Measurements from ENCODE around the gene RTKN. TPM values are rescaled to one million over a fixed set of nuclear protein-coding genes. Genes with fewer than 3 reads are reported as not detected.

The RTKN gene
- total RNA-seq, 1 experiment from 2014 or later: 94.0 TPM

- POLR2A ChIA-PET: interaction anchor here (1.6 kb wide), 1 partner anchor 13 kb away, joined by 3 read pairs; no protein-coding TSS in a partner anchor
- H3K36me3 ChIP-seq (ENCODE audit: control insufficient read depth in 1 of 2, insufficient read depth in 2 of 2, low read length in 2 of 2): peaks cover 43 to 59% of the 10 kb centered on the region in 2 experiments
These were observed 14.2 kb downstream of the RTKN start for GRCh38 chr2:74427551-74427950.

More at GRCh38 chr2:74427551-74427950, 14.2 kb downstream of the RTKN start:
- Histone ChIP-seq H2AFZ (ENCODE audit: low read depth, low read length, poor library complexity, severe bottlenecking) (no peak overlapping the region), H3K9ac (ENCODE audit: low read length) (no peak overlapping the region), H3K9me2 (ENCODE audit: insufficient read depth) (no peaks in the 10 kb centered on the region), H3K9me3 (ENCODE audit: control insufficient read depth in 1 of 2, insufficient read depth in 1 of 2, low read depth in 1 of 2, low read length in 2 of 2) (no peaks in the 10 kb centered on the region), H3K79me2 (ENCODE audit: insufficient read depth, low read length) (peaks cover 13% of the 10 kb centered on the region), H3K4me3 (replicated peaks in 1 of 2; ENCODE audit: low read depth in 1 of 2, low read length in 2 of 2) (no peak overlapping the region), H3K27ac (ENCODE audit: low read depth, low read length) (no peak overlapping the region), H3K4me2 (ENCODE audit: low read length) (no peak overlapping the region), H3K27me3 (ENCODE audit: insufficient read depth, low read length) (no peaks in the 10 kb centered on the region), H3K4me1 (ENCODE audit: control insufficient read depth in 1 of 2, insufficient read depth in 2 of 2, low read length in 2 of 2) (peaks cover 0 to 15% of the 10 kb centered on the region in 2 experiments; a peak in 2 of 4 replicates), H4K20me1 (ENCODE audit: insufficient read depth) (no peaks in the 10 kb centered on the region)
- BruUV-seq (replicated peaks): no TSS peak
- no peak for DNase-seq (ENCODE audit: low read depth, low spot score)
- ChIA-PET RAD21 (ENCODE audit: low non-redundant PET in 1 of 2, low total read pairs in 2 of 2, uncharacterized antibody in 2 of 2, unreplicated experiment in 2 of 2) (no interaction called here), CTCF (no interaction called here)
- TF ChIP-seq, protein P1, sequence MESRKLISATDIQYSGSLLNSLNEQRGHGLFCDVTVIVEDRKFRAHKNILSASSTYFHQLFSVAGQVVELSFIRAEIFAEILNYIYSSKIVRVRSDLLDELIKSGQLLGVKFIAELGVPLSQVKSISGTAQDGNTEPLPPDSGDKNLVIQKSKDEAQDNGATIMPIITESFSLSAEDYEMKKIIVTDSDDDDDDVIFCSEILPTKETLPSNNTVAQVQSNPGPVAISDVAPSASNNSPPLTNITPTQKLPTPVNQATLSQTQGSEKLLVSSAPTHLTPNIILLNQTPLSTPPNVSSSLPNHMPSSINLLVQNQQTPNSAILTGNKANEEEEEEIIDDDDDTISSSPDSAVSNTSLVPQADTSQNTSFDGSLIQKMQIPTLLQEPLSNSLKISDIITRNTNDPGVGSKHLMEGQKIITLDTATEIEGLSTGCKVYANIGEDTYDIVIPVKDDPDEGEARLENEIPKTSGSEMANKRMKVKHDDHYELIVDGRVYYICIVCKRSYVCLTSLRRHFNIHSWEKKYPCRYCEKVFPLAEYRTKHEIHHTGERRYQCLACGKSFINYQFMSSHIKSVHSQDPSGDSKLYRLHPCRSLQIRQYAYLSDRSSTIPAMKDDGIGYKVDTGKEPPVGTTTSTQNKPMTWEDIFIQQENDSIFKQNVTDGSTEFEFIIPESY (IDR thresholded peaks at IDR 0.05; ENCODE audit: extremely low read depth, insufficient replicate concordance, low read length): no peak
- TF ChIP-seq, protein P2, sequence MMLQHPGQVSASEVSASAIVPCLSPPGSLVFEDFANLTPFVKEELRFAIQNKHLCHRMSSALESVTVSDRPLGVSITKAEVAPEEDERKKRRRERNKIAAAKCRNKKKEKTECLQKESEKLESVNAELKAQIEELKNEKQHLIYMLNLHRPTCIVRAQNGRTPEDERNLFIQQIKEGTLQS (IDR thresholded peaks at IDR 0.05): no peak
- TF ChIP-seq RAD21 (IDR thresholded peaks at IDR 0.05; ENCODE audit: low read depth) (no peak), ZNF274 (IDR thresholded peaks at IDR 0.05; ENCODE audit: low read depth, low read length) (no peak), CEBPB (IDR thresholded peaks at IDR 0.05; ENCODE audit: low read depth) (no peak), SRF (IDR thresholded peaks at IDR 0.05; ENCODE audit: low read depth) (no peak), JUND (IDR thresholded peaks at IDR 0.05) (no peak), EZH2phosphoT487 (IDR thresholded peaks at IDR 0.05; ENCODE audit: borderline replicate concordance) (no peak), YY1 (IDR thresholded peaks at IDR 0.05; ENCODE audit: extremely low read depth, insufficient replicate concordance, low read depth, low read length) (no peak), ELF1 (IDR thresholded peaks at IDR 0.05; ENCODE audit: borderline replicate concordance, low read depth) (no peak), FOSL1 (IDR thresholded peaks at IDR 0.05; ENCODE audit: low read depth) (no peak), EZH2 (IDR thresholded peaks at IDR 0.05) (no peak), ZFX (IDR thresholded peaks at IDR 0.05) (no peak), SIN3A (IDR thresholded peaks at IDR 0.05; ENCODE audit: low read depth) (no peak), TCF7L2 (IDR thresholded peaks at IDR 0.05; ENCODE audit: borderline replicate concordance, extremely low read depth, insufficient read depth, insufficient read length) (no peak), SP1 (IDR thresholded peaks at IDR 0.05; ENCODE audit: low read depth) (no peak)
- TF ChIP-seq, protein P3, sequence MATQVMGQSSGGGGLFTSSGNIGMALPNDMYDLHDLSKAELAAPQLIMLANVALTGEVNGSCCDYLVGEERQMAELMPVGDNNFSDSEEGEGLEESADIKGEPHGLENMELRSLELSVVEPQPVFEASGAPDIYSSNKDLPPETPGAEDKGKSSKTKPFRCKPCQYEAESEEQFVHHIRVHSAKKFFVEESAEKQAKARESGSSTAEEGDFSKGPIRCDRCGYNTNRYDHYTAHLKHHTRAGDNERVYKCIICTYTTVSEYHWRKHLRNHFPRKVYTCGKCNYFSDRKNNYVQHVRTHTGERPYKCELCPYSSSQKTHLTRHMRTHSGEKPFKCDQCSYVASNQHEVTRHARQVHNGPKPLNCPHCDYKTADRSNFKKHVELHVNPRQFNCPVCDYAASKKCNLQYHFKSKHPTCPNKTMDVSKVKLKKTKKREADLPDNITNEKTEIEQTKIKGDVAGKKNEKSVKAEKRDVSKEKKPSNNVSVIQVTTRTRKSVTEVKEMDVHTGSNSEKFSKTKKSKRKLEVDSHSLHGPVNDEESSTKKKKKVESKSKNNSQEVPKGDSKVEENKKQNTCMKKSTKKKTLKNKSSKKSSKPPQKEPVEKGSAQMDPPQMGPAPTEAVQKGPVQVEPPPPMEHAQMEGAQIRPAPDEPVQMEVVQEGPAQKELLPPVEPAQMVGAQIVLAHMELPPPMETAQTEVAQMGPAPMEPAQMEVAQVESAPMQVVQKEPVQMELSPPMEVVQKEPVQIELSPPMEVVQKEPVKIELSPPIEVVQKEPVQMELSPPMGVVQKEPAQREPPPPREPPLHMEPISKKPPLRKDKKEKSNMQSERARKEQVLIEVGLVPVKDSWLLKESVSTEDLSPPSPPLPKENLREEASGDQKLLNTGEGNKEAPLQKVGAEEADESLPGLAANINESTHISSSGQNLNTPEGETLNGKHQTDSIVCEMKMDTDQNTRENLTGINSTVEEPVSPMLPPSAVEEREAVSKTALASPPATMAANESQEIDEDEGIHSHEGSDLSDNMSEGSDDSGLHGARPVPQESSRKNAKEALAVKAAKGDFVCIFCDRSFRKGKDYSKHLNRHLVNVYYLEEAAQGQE (IDR thresholded peaks at IDR 0.05; ENCODE audit: low read depth): no peak
- TF ChIP-seq, protein P4, sequence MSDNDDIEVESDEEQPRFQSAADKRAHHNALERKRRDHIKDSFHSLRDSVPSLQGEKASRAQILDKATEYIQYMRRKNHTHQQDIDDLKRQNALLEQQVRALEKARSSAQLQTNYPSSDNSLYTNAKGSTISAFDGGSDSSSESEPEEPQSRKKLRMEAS (IDR thresholded peaks at IDR 0.05): no peak
- TF ChIP-seq, protein P5, sequence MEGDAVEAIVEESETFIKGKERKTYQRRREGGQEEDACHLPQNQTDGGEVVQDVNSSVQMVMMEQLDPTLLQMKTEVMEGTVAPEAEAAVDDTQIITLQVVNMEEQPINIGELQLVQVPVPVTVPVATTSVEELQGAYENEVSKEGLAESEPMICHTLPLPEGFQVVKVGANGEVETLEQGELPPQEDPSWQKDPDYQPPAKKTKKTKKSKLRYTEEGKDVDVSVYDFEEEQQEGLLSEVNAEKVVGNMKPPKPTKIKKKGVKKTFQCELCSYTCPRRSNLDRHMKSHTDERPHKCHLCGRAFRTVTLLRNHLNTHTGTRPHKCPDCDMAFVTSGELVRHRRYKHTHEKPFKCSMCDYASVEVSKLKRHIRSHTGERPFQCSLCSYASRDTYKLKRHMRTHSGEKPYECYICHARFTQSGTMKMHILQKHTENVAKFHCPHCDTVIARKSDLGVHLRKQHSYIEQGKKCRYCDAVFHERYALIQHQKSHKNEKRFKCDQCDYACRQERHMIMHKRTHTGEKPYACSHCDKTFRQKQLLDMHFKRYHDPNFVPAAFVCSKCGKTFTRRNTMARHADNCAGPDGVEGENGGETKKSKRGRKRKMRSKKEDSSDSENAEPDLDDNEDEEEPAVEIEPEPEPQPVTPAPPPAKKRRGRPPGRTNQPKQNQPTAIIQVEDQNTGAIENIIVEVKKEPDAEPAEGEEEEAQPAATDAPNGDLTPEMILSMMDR (IDR thresholded peaks at IDR 0.05 in 2 of 3, conservative IDR thresholded peaks at IDR 0.05 in 1 of 3; ENCODE audit: borderline replicate concordance in 1 of 3, insufficient read depth in 1 of 3, low read depth in 2 of 3, low read length in 2 of 3): no peak
- intact Hi-C loops (cut with micrococcal nuclease): no loop called here
- ATAC-seq: no peak
